Gastroesophageal sphincter (tissue), 4 donors: ENCODE measurements around the gene TET3. TPM values are rescaled to one million over a fixed set of nuclear protein-coding genes. Genes with fewer than 3 reads are reported as not detected.

Source experiments
- ATAC-seq: fragments of 150-250 bp; one replicate; pipeline ENCODE4 v1.9.1; 2016; ENCODE audit warnings: mild to moderate bottlenecking, moderate library complexity
- H3K27ac ChIP-seq, 4 donors: fragments of 200-600 bp; sonication (generic) in 3 of 4; 1 replicate in 3 of 4; 2 replicates in 1 of 4; pipeline ENCODE4 v1.5.1; 2016 to 2019
- H3K27me3 ChIP-seq: fragments of 200-600 bp; sonication (generic); one replicate; pipeline ENCODE4 v1.5.1; 2019
- H3K36me3 ChIP-seq, 2 donors: fragments of 200-600 bp; sonication (generic); one replicate each; pipeline ENCODE4 v1.5.1; 2019; ENCODE audit warnings: control low read depth in 1 of 2
- H3K4me1 ChIP-seq, 3 donors: fragments of 200-600 bp; sonication (generic); 1 replicate in 2 of 3; 2 replicates in 1 of 3; pipeline ENCODE4 v1.5.1; 2016 to 2019; ENCODE audit warnings: control low read depth in 2 of 3
- H3K4me3 ChIP-seq, 2 donors: fragments of 200-600 bp; sonication (generic); one replicate each; pipeline ENCODE4 v1.5.1; 2019; ENCODE audit warnings: mild to moderate bottlenecking in 1 of 2, moderate library complexity in 1 of 2
- H3K9me3 ChIP-seq, 3 donors: fragments of 200-600 bp; sonication (generic); one replicate each; pipeline ENCODE4 v1.5.1; 2017 to 2019; ENCODE audit warnings: control low read depth in 2 of 3
- CTCF ChIP-seq, 4 experiments: fragments of 200-600 bp in 2 of 4; fragments of 450-650 bp in 2 of 4; sonication (generic) in 1 of 4; IDR thresholded peaks; one replicate each; pipeline ENCODE4 v1.5.1; 2017 to 2019; ENCODE audit warnings: antibody characterized with exemption in 4 of 4, mild to moderate bottlenecking in 2 of 4, moderate library complexity in 2 of 4
- EP300 ChIP-seq: sonication (generic); formaldehyde crosslinking; IDR thresholded peaks from one replicate; pipeline ENCODE4 v1.6.1; 2017; ENCODE audit warnings: antibody characterized with exemption, mild to moderate bottlenecking
- POLR2A ChIP-seq, 2 donors: fragments of 450-650 bp; IDR thresholded peaks; one replicate each; pipeline ENCODE4 v1.6.1; 2017; ENCODE audit warnings: antibody characterized with exemption in 2 of 2, mild to moderate bottlenecking in 2 of 2, moderate library complexity in 1 of 2
- POLR2AphosphoS5 ChIP-seq: sonication (generic); formaldehyde crosslinking; IDR thresholded peaks from one replicate; pipeline ENCODE4 v1.6.1; 2017; ENCODE audit warnings: antibody characterized with exemption
- WGBS, 2 donors: methylation state at CpG; one replicate each; pipeline ENCODE4 v1.1.5; 2018; ENCODE audit warnings: low coverage in 1 of 2; 5-methylcytosine and 5-hydroxymethylcytosine counted together
- total RNA-seq, 4 donors: library from RNA; depleted of rRNA; stranded (reverse); fragments of >200 nt; gene quantifications; one replicate each; pipeline ENCODE4 v1.1.0, GENCODE V29; 2016

The TET3 gene
- total RNA-seq, 4 donors from 2014 or later: 3.3 to 8.9 (median 5.8) TPM

DNA sequence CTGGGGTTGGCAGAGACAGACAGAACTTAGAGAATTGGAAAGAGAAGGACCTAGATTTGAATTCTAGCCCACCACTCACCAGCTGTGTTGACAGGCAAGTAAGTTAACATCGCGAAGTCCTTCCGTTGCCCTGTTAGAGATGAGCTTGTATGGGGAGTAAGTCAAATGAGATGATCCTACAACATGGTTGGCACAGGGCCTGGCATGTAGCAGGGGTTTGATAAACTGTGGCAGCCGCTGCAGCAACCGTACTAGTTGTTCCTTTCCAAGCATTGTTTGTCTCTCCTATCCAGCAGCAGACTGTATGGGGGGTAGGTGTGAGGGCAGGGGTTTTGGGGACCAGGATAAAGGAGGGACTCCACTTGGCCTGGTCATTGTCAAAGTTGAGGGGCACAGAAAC lies 16.0 kb downstream of the TET3 start:
- no peaks in the 10 kb centered on the region for H3K36me3 ChIP-seq
- ATAC-seq: no peak
- peaks cover 0 to 59% (median 19%) of the 10 kb centered on the region in 3 donors for H3K4me1 ChIP-seq
- H3K27ac ChIP-seq: peak overlapping the region in 2 of 4 donors; percentile 37 to 73
- WGBS, 2 donors: 59 to 66% methylated on average over 3 to 4 of the region's 5 CpGs
- no peak overlapping the region for H3K4me3 ChIP-seq
- H3K9me3 ChIP-seq: no peaks in the 10 kb centered on the region
- TF ChIP-seq POLR2A (IDR thresholded peaks at IDR 0.05) (no peak), POLR2AphosphoS5 (no peak), EP300 (no peak), CTCF (IDR thresholded peaks at IDR 0.05) (no peak)
- H3K27me3 ChIP-seq: no peaks in the 10 kb centered on the region

DNA sequence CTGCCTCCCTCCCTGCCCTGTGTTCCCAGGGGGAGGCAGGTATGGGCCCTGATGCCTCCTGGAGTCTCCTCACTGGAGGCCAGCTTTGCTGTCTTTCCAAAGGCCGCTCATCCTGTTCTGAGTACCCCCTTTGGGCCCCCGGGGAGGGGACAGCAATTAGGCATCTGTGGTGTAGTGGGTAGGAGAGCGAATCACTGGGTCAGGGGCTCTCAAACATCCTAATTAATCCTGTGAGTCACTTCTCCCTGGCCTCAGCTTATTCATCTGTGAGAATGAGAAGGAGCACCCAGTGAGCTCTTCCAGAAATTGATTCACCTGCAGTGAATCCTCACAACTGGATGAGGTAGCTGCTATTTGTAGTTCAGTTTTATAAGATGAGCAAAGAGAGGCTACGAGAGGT lies 16.4 kb downstream of the TET3 start:
- H3K4me1 ChIP-seq: peaks cover 0 to 63% (median 23%) of the 10 kb centered on the region in 3 donors
- 81% methylated on average over 2 of the region's 4 CpGs; no CpG with 5 or more reads in 1 of the 2 donors for WGBS, 2 donors

GRCh38 chr2:74001781-74002504 lies 17.2 kb downstream of the TET3 start:
- TF ChIP-seq EP300: no peak
- no peak for TF ChIP-seq POLR2A (IDR thresholded peaks at IDR 0.05)
- TF ChIP-seq CTCF (IDR thresholded peaks at IDR 0.05): no peak
- no peak for TF ChIP-seq POLR2AphosphoS5
- ATAC-seq: peak; percentile 60
- 8 to 34% methylated on average over 4 to 5 of the region's 24 CpGs for WGBS, 2 donors
- Histone ChIP-seq H3K4me1 (peaks cover 0 to 70% (median 27%) of the 10 kb centered on the region in 3 donors), H3K27ac (peak overlapping the region in 3 of 4 donors; percentile 69 to 75 (median 73)), H3K36me3 (no peaks in the 10 kb centered on the region), H3K9me3 (no peaks in the 10 kb centered on the region), H3K4me3 (peak overlapping the region; percentile 48 to 69), H3K27me3 (no peaks in the 10 kb centered on the region)

More for the DNA sequence above, 16.4 kb downstream of the TET3 start:
- peak overlapping the region in 1 of 4 donors; percentile 73 for H3K27ac ChIP-seq
- H3K36me3 ChIP-seq: no peaks in the 10 kb centered on the region
- ATAC-seq: no peak
- H3K9me3 ChIP-seq: no peaks in the 10 kb centered on the region
- no peak for TF ChIP-seq POLR2AphosphoS5
- TF ChIP-seq POLR2A (IDR thresholded peaks at IDR 0.05): no peak
- no peak for TF ChIP-seq CTCF (IDR thresholded peaks at IDR 0.05)
- TF ChIP-seq EP300: no peak
- no peak overlapping the region for H3K4me3 ChIP-seq
- no peaks in the 10 kb centered on the region for H3K27me3 ChIP-seq

- peak; percentile 75 for TF ChIP-seq POLR2AphosphoS5
- TF ChIP-seq EP300: no peak
- TF ChIP-seq POLR2A (IDR thresholded peaks at IDR 0.05): peak; percentile 60 to 64
- peak in 3 of 4 experiments; percentile 29 to 36 (median 29) for TF ChIP-seq CTCF (IDR thresholded peaks at IDR 0.05)
- Histone ChIP-seq H3K27me3 (no peaks in the 10 kb centered on the region), H3K9me3 (no peaks in the 10 kb centered on the region), H3K36me3 (no peaks in the 10 kb centered on the region), H3K4me3 (peak overlapping the region; percentile 48 to 69), H3K4me1 (peaks cover 0 to 74% (median 30%) of the 10 kb centered on the region in 3 donors), H3K27ac (peak overlapping the region in 3 of 4 donors; percentile 69 to 75 (median 73))
- WGBS, 2 donors: 3 to 24% methylated on average over 10 to 15 of the region's 68 CpGs
- ATAC-seq: peak; percentile 98
Measured at GRCh38 chr2:74002505-74003421, 18.1 kb downstream of the TET3 start.
